ENCODE data around the gene MICAL2.

MICAL2 gene

DNA sequence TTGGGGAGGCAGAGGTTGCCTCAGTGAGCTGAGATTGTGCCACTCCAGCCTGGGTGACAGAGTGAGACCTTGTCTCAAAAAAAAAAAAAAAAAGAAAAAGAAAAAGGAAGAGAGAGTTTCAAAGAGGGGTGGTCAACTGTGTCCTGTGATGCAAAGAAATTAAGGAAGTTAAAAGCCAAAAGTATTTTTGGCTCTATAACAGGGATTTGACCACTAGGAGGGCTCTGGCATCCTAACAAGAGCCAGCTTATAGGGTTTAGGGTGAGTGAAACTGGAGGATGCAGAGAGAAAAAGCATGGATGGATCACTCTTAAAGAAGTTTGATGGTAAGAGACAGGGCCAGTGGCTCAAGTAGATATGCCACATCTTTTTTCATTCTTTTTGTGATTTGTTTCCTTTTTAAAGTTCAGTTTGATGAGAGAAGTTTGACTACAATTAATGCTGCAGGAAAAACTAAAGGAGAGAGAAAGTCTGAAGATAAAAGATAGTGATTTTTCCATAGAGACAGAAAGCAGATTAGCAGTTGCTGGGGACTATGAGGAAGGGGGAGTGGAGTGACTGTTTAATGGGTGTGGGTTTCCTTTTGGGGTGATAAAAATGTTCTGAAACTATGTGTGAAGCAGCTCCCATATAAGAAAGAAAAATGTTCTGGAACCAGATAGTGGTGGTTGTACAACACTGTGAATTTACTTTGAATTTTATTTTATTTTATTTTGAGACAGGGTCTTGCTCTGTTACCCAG lies 11.1 kb upstream of the MICAL2 start:
- no peak for DNase-seq (ENCODE audit: low read depth in 2 of 2)

DNA sequence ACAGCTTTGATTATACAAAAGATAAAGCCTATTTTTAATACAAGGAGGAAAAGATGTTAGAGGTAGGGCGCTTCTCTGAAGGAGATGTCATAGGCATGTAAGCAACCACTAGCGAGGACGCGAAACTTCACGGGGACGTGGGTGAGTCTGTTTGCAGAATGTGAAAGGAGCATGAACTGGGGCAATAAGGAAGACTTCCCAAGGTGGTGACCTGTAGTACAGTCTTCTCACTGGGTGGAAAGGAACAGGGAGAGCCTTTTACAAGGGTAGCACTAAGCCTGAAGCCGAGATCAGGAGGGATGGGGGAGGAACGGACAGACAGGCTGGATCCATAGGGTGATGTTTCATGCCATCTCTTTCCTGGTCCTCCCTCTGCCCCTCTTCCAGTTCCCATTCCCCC lies 10.0 kb upstream of the MICAL2 start:
- DNase-seq (ENCODE audit: low read depth in 2 of 2): no peak

DNA sequence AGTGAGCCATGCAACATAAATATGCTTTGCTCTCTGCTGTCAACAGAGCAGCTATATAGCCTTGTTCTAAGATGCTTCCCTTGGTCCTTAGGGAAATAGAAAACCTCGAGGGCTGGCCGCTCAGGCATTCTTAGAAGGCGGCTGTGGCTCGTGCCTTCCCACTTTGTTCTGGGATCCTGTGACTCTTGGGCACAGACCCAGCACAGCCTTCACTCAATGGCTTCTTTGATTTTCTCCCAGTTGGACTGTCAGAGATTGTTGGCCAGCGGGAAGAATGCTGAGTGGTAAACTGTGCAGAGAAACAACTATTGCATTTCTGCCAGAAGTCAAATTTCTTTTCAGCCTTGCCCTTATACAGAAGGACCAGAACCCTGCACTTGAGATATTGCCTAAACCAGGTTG lies 9.5 kb upstream of the MICAL2 start:
- no peak for DNase-seq (ENCODE audit: low read depth in 2 of 2)

DNA sequence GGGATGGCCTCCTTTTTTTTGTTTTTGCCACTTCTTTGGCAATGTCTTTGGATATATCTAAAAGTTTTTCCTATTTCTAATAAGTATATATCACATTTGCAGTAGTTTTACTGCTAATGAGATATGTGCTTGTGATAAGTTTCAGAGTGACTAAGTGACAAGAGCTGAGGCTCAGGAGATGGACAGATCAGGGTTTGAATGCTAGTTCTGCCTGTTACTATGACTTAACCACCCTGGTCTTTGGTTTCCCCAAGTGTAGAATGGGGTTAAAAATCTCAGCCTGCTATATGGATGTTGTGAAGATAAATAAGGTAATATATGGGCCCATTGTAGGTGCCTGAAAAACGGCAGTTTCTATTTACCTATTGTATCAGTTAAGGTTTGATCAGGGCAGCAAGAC lies 9.1 kb upstream of the MICAL2 start:
- DNase-seq (ENCODE audit: low read depth in 2 of 2): no peak

DNA sequence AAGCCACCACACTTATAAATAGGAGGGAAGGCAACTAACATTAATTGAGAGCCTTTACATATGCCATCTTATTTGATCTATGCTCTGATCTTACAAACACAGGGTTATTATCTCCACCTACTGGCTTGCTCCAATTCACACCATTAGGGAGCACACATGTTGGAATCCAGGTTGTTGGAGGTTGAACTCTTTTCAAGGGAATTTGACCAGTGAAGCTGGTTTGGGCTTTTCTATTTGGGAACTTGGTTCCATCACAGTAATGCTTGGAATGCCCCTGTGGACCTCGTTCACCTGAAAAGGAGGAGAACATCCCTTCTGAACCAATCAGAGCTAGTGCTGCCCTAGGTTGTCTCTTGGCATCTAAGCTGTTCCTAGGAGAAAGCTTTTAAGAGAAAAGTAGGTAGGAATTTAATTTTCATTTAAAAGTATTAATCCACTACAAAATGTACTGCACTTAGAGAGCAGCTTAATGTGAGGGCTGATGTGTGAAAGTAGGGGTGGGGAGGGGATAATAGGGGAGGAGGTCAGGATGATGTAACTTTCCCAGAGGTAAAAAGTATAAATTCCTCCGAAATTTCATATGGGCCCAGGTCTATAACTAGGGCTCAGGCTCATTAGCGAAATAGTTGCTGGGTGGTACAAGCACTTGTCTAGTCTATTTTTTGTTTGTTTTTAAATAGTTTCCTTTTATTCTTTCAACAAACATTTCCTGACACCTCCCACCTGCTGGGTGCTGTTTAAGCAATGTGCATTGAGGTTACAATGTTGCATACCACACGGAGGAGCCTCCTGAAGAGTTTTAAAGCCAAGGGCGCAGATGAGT lies 7.6 kb upstream of the MICAL2 start:
- no peak for DNase-seq (ENCODE audit: low read depth in 2 of 2)

DNA sequence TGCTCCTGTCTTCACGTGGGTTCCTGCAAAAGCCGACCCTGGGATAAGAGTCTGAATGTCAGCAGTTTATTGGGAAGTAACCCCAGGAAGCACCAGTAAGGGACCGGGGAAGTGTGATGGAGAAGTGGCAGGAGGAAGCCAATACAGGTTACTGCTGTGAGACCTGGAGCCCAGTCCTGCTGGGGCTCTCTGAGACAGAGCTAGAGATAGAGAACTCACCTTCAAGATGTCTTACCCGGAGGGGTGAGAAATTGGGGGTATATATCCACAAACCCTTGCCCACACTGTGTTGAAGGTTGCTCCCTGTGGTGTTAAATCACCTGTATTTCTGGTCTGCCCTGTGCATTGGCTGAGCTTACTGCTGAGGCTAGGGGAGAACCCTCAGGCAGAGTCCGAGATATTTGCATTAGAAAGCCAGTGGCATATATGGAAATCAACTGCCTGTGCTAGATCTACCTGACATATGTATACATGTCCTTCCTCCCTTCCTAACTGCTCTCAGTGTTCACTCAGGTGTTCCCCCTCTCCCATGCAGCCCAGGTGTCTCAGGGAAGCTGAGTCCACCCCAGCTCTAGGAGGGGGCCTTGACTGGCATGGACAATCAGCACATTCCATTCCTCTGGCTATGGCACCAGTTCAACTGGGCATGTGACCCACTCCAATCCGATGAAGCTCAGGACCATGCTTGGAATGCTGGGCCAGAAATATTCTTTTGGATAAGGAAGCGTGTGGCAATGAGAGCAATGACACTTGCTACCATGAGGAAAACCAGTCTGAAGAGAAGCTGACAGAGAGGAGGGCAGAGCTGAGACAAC lies 6.8 kb upstream of the MICAL2 start:
- DNase-seq (ENCODE audit: low read depth in 2 of 2): no peak

DNA sequence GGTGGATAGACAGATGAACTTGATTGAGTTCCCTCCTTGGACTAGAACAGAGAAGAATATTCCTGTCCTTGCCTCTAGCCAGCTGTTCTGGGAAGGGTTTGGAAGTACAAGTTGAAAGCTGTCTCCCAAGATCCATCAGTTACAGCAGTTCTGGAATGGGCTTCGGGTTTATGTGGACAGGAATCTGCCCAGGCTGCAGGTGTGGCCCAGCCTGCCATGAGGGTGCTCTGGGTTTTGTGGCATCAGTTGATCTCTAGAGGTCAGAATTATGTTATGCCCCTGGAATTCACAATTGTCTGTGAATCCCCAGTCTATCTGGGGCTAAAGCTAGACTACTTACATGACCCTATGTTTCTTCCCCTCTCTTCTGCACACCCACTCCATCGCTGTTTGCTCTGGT lies 4.9 kb upstream of the MICAL2 start:
- DNase-seq (ENCODE audit: low read depth in 2 of 2): no peak

DNA sequence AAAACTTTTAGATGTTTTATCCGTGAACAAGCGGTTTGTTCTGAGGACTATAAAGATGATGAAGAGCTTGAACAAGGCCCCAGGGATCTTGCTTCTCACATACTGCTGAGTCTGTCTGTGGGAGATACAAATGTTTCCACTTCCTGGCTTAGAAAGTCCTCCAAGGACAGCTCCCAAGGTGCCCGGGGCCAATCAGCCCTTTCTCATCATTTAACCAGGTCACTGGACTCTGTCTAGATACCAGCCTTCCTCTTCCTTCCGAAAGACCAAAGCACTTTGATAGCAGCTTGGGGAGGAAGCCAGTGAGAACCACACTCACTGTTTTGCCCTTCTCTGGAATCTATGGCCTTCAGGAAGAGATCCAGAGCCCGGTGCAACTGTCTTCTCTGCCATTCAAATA lies 4.3 kb upstream of the MICAL2 start:
- no peak for DNase-seq (ENCODE audit: low read depth in 2 of 2)

DNA sequence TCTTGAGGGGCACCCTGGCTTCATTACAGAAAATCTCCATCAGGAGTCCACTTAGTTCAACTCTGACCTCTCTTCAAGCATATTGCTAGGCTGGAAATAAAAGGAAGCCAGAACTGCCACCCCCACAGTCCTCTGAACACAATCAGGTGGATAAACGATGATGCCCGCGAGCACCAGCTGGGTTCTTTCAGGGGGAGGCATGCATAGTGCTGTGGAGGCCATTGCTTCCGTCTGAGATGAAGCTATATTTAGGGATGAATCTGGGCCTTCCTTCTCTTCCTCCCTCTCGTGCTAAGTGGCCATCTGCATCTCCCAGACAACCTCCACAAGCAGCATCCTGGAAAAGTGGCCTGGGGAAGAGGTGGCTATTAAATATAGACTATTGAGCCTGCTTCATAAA lies 3.9 kb upstream of the MICAL2 start:
- DNase-seq (ENCODE audit: low read depth in 2 of 2): no peak

DNA sequence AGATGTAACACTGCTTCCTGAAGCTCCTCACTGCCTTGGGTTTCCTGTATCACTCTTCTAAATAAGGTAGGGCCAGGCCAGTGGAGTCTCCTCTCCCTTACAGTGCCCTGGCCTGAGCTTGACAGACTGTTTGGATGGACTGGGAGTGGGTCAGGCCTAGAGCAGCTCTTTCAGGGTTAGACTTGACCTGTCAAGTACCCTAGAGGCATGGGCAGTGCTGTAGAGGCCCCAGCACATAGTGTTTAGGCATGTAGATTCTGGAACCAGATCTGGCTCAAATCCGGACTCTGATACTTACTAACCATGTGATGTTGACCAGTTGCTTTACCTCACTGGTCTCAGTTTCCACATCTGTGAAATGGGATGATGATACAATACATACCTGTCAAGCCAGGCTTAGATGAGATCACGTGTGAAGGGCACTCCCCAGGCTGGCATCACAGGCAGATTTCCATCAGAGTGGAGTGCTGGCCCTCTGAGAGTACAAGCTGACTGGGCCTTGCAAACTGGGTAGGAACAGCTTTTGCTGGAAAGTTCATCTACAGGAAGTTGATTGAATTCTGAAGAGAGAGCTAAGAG lies 1.4 kb upstream of the MICAL2 start:
- DNase-seq (ENCODE audit: low read depth in 2 of 2): no peak

DNA sequence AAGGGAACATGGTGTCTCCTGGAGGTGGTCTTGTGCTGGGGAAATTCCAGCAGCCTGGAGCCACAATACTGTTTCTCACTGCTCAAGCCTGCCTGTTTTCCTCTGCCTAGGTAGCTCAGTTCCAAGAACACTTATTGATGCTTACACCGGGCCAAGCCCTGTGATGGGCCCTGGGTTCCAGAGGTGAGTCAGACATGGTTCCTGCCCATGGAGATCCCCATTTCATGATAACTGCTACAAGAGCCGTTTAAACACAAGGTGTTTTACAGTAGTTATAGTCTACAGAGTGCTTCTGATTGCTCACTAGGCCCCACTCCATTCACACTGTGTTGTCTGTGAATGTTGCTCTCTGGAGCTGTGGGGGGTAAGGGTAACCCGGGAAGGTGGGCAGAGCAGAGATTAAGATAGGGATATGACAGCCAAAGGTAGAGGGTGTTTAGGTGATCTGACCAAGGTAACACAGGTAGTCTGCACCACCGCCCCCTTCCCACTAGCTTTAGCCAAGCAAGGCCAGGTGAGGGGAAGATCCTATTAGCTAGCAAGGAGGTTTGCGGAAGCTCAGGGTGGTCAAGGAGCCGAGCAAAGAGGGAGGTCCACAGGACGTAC lies 696 bp upstream of the MICAL2 start:
- DNase-seq (ENCODE audit: low read depth in 2 of 2): no peak

DNA sequence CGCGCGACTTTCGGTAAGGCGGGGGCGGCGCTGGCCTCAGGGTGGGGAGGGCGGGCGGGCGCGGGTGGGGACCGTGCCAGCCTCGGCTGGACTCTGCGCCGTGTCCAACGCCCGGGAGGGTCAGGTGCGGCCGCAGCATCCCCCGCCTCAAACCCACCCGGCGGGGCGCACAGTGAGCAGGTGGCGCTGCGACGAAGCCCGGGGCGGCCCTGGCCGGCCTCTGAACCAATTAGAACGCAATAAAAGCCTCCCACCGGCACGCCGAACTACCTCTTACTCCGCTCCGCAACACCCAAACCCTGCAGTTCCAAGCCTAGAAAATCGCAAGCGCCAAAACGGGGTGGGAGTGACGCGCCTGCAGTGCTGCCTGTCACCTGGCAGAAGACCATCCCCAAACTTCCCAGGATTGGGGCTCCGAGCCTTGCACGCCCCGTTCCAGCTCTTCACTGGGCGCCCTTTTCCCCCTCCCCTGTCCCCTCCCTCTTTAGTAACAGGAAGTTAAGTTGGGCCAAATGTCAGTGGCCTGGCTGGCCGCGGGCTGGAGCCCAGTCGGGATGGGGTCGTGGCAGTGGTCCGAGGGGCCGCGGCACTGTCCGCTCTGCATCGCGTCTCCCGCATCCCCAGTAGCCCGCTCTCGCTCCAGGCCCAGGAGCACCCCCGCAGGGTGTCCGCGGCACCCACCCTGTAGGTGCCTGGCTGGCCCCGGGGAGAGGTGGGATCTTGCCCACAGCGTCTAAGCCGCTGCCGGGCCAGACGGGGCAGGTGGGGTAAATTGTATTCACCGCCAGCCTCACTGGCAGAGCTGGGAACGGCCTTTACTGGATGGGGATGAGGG lies 541 bp downstream of the MICAL2 start:
- DNase-seq (ENCODE audit: low read depth in 2 of 2): no peak

DNA sequence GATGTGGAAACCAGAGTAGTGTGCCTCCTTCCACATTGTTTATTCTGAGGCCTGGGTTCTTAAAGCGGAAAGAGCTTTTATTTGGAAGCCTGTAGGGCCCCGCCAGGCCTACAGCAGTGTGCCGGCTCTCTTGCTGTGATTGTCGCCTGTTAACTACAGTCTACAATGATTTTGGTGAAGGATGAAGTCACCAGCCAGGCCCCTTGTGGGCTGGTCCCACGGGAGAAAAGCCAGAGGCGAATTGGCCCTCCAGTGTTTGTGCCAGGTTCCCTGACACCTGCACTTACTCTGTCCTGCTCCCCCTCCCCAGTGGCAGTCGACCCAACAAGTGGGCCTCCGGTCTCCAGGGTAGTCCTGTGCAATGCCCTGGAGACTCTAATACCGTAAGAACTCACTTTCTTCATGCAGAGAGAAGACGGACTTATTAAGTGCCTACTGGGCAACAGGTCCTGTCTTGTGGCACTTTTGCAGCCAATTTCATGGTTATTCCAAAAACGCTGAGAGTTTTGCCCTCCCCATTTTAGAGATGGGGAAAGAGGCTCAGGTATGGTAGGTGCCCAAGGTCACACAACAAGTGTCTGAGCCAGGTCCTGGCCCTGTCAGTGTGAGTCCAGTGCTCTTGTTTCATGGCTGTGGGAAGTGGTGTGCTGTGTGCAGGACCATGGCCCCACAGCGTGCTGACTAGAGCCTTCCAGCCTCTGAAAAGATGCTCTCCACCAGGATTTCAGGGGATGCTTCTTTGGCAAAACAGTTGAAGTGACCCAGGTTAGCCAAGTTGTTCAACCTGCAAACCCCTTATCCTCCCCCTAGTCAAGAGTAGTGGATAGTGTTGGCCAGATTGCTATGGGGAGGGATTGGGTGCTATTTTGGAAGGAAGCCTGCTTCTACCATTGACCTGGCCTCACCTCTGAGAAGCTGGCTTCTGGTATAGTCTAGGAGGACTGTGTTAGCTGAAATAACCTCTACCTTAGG lies 1.4 kb downstream of the MICAL2 start:
- no peak for DNase-seq (ENCODE audit: low read depth in 2 of 2)

DNA sequence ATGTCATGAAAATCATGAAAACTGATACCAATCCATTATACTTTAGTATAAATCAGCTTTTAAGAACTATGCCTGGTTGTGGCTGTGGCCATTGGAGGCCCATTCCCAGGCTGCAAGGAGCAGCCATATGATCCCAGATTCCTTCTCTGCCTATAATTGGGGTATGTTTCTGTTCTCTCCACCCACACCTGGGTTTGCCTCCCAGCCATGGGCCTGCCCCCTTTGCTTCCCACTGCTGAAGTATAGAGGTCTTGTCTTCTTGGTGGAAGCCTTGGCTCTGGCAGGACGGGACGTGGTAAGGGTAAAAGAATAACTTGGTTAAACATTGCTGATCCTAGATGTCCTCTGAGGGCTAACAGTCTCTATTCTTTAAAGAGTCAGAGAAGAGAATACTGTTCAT lies 2.4 kb downstream of the MICAL2 start:
- no peak for DNase-seq (ENCODE audit: low read depth in 2 of 2)

DNA sequence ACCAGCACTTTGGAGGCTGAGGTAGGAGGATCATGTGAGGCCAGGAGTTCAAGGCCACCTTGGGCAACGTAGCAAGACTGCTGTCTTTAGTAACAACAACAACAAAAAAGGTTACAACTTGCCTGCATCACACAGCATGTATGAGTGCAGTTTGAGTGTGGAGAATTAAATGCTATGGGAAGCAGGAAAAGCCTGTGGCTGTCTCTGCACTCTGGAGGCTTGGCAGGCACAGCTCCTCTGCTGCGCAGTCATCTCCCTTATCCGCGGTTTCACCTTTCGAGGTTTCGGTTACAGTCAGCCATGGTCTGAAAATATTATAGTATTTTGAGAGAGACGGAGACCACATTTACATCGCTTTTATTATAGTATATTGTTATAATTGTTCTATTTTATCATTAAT lies 2.9 kb downstream of the MICAL2 start:
- no peak for DNase-seq (ENCODE audit: low read depth in 2 of 2)

DNA sequence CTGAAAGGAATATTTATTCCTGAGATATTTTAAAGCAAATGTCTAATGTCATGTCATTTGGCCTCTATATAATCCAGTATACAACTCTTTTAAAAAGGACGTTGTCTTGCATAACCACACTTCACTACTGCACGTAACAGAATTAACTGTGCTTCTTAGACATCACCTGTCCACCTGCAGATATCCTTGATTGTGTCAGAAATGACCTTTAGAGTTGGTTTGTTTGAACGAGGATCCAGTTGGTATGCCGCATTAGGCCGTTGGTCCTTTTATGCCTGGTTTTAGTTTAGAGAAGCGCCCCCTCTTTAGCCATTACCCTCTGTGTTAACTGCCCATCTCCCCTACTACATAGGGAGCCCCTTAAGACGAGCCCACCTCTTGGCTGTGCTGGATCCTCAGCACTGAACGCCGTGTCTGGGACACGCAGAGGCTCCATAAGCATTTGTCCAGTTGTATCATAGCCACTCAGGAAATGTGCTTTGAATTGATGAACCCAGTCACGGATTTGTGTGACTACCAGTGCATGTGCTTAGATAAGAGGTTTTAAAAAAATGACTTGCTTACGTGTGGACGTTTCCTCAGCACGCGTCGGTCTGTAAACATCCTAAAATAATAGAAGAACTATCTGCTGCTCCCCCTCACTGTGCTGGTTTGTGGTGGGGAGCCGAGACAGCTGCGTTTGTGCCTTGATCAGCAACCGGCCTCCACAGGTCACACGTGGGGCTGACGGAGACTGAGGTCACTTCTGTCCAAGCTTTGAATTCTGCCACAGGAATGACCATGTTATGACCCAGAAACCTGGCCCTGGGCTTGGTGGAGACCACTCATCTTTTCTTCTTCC lies 4.0 kb downstream of the MICAL2 start:
- DNase-seq (ENCODE audit: low read depth in 2 of 2): no peak

DNA sequence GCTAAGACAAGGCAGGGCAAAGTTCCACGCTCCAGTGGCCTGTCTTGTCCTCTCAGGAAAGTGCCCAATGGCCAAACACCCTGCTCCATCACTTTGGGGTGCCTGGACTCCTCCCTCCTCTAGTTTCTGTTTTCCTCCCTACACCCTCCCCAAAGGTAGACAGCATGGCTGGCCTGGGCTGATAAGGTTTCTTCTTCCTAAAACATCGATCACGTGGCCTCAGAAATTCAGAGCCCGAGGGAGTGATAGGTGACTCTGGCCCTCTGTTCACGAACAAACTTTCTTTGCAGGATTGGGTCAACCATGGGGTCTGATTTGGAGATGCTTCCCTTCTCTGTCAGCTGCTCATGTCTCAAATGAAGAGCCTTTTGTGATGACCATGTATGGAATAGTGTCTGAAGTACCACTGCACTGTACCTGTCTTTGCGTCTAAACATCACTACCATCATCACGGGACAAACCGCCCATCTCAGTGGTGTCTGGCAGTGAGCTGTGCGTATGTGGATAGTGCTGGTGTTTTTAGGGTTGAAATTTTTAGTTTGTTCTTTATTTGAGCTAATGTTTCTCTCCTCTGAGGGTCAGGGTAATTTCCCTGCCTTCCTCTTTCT lies 6.1 kb downstream of the MICAL2 start:
- no peak for DNase-seq (ENCODE audit: low read depth in 2 of 2)

DNA sequence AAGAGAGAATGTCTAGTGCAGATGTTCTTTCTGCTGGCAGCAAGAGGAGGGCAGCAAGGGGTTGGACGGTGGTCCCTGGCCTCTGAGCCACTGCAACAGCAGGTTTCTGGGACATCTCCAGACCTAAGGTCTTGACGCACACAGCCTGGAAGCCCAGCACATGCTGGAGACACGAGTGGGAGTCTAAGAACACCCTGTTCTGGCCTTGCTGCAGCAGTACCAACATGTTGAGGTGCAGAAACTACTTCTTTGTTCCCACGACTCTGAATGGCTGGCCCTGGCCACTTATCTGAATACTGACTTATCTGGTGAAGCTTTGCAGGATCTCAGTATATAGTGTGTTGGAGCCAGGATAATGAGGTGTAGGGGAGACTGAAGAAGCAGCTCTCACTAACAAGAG lies 6.8 kb downstream of the MICAL2 start:
- no peak for DNase-seq (ENCODE audit: low read depth in 2 of 2)
